HG03469 (cell line): Measurements from ENCODE around the gene SPACA5.
"Not testable (repeated sequence)": the region's sequence is repeated elsewhere in the genome, so short reads cannot be mapped to it uniquely, and the experiment has no call there.

Experiments used
- ATAC-seq: cut with Tn5 transposase; IDR thresholded peaks from one replicate; pipeline ENCODE4 v1.9.1; 2021; ENCODE audit warnings: mild to moderate bottlenecking, moderate library complexity, moderate number of reproducible peaks; ENCODE audit not compliant: unreplicated experiment

The SPACA5 gene

GRCh38 chrX:48021026-48021900 is 14.5 kb downstream of the SPACA5 start:
- no peak for ATAC-seq

GRCh38 chrX:48022100-48022499 is 15.3 kb downstream of the SPACA5 start:
- no peak for ATAC-seq

GRCh38 chrX:48022738-48023137 is 15.9 kb downstream of the SPACA5 start:
- ATAC-seq, result no peak

- no peak for ATAC-seq
Measured at GRCh38 chrX:48025561-48025960, 18.8 kb downstream of the SPACA5 start.

GRCh38 chrX:48027545-48027944 is 20.8 kb downstream of the SPACA5 start:
- not testable (repeated sequence) for ATAC-seq

DNA sequence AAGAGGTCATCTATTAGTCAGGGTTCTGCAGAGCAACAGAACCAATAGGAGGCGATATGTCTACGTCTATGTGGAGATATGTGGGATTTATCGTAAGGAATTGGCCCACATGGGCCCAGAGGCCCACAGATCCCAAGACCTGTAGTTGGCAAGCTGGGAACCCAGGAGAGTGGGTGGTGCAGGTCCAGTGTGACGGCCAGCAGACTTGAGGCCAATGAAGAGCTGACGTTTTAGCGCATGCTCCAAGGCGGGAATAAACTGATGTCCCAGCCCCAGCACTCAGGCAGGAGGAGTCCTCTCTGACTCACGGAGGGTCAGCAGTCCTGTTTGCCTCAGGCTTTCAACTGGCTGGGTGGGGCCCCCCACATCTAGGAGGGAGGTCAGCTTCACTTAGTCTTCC is 21.3 kb downstream of the SPACA5 start:
- no peak for ATAC-seq

DNA sequence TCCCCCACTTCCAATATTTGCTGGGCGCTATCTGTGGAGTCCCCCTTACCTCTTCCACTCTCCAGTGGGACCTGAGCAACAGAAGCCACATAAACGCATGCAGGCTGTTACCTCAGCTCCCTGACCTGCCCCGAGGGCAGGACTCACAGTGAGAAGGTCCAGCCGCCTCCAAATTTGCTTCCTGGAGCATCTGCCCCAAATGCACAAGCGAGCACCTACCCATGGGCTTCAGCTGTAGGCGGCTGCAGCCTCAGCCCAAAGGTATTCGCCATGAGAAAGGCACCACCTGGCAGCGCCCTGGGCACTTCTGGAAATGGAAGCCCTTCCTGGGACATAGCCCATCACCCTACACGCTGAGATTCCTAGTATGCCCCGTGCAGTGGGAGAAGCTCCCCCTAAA is 23.4 kb downstream of the SPACA5 start:
- no peak for ATAC-seq

GRCh38 chrX:48030641-48031173 is 23.9 kb downstream of the SPACA5 start:
- not testable (repeated sequence) for ATAC-seq

GRCh38 chrX:48035891-48036290 is 29.1 kb downstream of the SPACA5 start:
- no peak for ATAC-seq

DNA sequence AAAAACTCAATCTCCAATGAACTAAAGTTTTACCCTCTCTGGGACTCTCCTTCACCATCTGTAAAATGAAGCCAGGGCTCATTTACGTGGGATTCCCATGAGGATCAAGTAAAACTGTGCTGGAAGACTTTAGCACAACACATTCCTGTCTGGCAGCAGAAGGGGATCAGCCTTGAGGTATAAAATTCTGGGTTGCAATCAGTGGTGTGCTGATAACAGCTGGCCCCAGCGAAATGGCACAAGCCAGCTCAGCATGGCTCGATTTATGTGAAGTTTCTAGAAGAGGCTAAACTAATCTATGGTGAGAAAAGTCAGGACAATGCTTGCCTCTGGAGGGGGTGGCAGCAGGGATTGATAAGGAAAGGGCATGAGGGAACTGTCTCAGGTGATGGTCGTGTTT is 36.3 kb downstream of the SPACA5 start:
- ATAC-seq, result no peak

DNA sequence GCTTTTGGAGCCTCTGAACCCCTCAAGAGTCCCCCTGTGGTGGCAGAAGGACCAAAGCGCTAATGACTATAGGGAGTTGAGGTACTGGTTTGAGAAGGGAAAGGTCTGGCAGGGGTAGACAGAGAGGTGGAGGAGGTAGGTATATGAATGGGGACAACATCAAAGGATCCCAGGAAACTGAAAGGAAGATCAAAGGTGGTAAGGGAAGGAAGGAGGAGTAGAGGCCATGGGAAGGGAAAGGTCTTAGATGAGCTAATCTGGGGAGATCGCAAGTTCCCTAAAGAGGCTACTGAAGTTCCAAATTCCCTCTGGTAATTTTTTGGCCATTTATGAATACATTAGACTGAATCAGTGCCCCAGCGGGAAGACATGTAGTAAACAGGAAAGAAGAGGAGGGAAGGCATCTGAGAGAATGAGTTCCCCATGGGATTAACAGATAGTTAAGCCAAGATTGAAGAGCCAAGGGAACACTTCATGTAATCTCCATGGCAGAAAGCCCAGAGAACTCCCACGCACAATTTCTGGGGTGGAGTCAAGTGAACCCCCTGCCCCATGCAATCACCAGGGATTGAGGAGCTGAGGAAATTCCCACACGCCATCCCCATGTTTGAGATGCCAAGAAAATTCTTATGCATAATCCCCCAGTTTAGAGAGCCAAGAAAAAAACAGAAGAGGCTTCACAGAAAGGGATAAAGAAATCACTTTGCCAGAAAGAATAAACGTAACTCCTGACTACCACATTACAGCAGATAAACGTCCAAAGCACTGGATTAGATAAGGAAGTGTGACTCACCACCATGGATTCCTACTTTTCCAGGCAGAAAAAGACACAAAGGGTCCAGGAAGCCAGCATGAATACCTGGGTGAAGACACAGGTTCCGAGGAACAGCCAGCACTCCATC is 38.9 kb downstream of the SPACA5 start:
- ATAC-seq, result no peak

DNA sequence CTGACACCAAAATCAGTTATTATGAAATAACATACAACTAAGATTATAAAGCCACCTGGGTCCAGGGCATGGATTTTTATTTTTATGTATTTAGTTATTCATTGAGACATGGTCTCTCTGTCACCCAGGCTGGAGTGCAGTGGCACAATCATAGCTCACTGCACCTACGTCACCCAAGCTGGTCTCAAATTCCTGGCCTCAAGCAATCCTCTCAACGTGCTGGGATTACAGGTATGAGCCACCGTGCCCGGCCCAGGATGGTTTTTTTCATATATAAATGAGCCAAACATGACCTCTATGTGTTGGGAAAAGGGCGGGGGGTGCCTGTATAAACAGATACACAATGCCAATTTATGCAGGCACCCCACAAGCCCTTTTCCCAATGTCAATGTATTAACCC is 40.1 kb downstream of the SPACA5 start:
- ATAC-seq, result no peak

- ATAC-seq, result no peak
Measured at GRCh38 chrX:48058621-48059295, 52.0 kb downstream of the SPACA5 start.

- no peak for ATAC-seq
Measured at GRCh38 chrX:48059296-48059639, 52.5 kb downstream of the SPACA5 start.
